Neural progenitor cell (in vitro differentiated cells): Measurements from ENCODE around the gene NAT14. TPM values are rescaled to one million over a fixed set of nuclear protein-coding genes. Genes with fewer than 3 reads are reported as not detected.

Source experiments
- DNase-seq: peaks from one replicate; pipeline ENCODE4 v3.0.0-alpha.2; 2016; ENCODE audit warnings: low spot score
- H2AFZ ChIP-seq: fragments of 200-600 bp; sonication (generic); replicated peaks from 2 replicates; pipeline ENCODE4 v1.6.1; 2016; ENCODE audit warnings: antibody characterized with exemption
- H3F3A ChIP-seq: fragments of 200-600 bp; sonication (generic); 2 replicates; pipeline ENCODE4 v1.6.1; 2016; ENCODE audit warnings: antibody characterized with exemption, low read depth
- H3K27ac ChIP-seq: fragments of 200-600 bp; sonication (generic); 2 replicates; pipeline ENCODE4 v1.5.1; 2016; ENCODE audit warnings: mild to moderate bottlenecking
- H3K27me3 ChIP-seq: fragments of 200-600 bp; sonication (generic); 2 replicates; pipeline ENCODE4 v1.6.1; 2016; ENCODE audit warnings: mild to moderate bottlenecking, moderate library complexity
- H3K36me3 ChIP-seq: fragments of 200-600 bp; sonication (generic); 2 replicates; pipeline ENCODE4 v1.5.1; 2016
- H3K4me1 ChIP-seq: fragments of 200-600 bp; sonication (generic); 2 replicates; pipeline ENCODE4 v1.6.1; 2016; ENCODE audit warnings: mixed run types
- H3K4me2 ChIP-seq: fragments of 200-600 bp; sonication (generic); 2 replicates; pipeline ENCODE4 v1.6.1; 2016
- H3K4me3 ChIP-seq: fragments of 200-600 bp; sonication (generic); 2 replicates; pipeline ENCODE4 v1.5.1; 2016
- H3K79me2 ChIP-seq: fragments of 200-600 bp; sonication (generic); 2 replicates; pipeline ENCODE4 v1.6.1; 2016; ENCODE audit warnings: low read depth
- H3K9ac ChIP-seq: fragments of 200-600 bp; sonication (generic); 2 replicates; pipeline ENCODE4 v1.6.1; 2016
- H3K9me3 ChIP-seq: fragments of 200-600 bp; sonication (generic); 2 replicates; pipeline ENCODE4 v1.5.1; 2016; ENCODE audit warnings: low read depth
- H4K20me1 ChIP-seq: fragments of 200-600 bp; sonication (generic); 2 replicates; pipeline ENCODE4 v1.6.1; 2016; ENCODE audit warnings: low read depth
- H3K27ac Mint-ChIP-seq: 3 replicates; pipeline ENCODE4 v1.8.0; 2021; ENCODE audit warnings: mixed read lengths
- H3K27me3 Mint-ChIP-seq: 2 replicates; pipeline ENCODE4 v1.8.0; 2022; ENCODE audit warnings: low read depth, mild to moderate bottlenecking, inconsistent platforms, moderate library complexity, mixed read lengths; ENCODE audit not compliant: insufficient read depth
- H3K36me3 Mint-ChIP-seq: 3 replicates; pipeline ENCODE4 v1.8.0; 2021; ENCODE audit warnings: mixed read lengths
- H3K4me1 Mint-ChIP-seq: 3 replicates; pipeline ENCODE4 v1.8.0; 2021; ENCODE audit warnings: mixed read lengths
- H3K4me3 Mint-ChIP-seq: 3 replicates; pipeline ENCODE4 v1.8.0; 2021; ENCODE audit warnings: mild to moderate bottlenecking, moderate library complexity, mixed read lengths
- H3K9me3 Mint-ChIP-seq: 3 replicates; pipeline ENCODE4 v1.8.0; 2020; ENCODE audit warnings: mixed read lengths
- CTCF ChIP-seq: fragments of 200-600 bp; sonication (generic); IDR thresholded peaks from 2 replicates; pipeline ENCODE4 v1.5.1; 2017; ENCODE audit warnings: antibody characterized with exemption, mild to moderate bottlenecking
- EZH2 ChIP-seq: fragments of 200-600 bp; sonication (generic); IDR thresholded peaks from 2 replicates; pipeline ENCODE4 v1.6.1; 2017; ENCODE audit warnings: antibody characterized with exemption, mild to moderate bottlenecking, moderate library complexity
- EZH2phosphoT487 ChIP-seq: fragments of 200-600 bp; sonication (generic); IDR thresholded peaks from 2 replicates; pipeline ENCODE4 v1.6.1; 2017; ENCODE audit warnings: antibody characterized with exemption
- total RNA-seq: library from RNA; depleted of rRNA; stranded (reverse); fragments of >200 nt; gene quantifications from 2 replicates; pipeline ENCODE4 v1.2.3, GENCODE V29; 2015; ENCODE audit warnings: low replicate concordance

Gene NAT14
- total RNA-seq, 1 donor from 2014 or later: 16.2 TPM

- Histone ChIP-seq H3K79me2 (no peaks in the 10 kb centered on the region), H3K27ac (no peak overlapping the region), H3K36me3 (no peaks in the 10 kb centered on the region), H3K9me3 (no peaks in the 10 kb centered on the region), H3K4me3 (no peak overlapping the region), H3K9ac (no peak overlapping the region), H3K27me3 (peaks cover 96% of the 10 kb centered on the region), H3F3A (peaks cover 31% of the 10 kb centered on the region), H2AFZ (no peak overlapping the region), H4K20me1 (peaks cover 41% of the 10 kb centered on the region), H3K4me1 (peaks cover 5% of the 10 kb centered on the region), H3K4me2 (peak overlapping the region; percentile 47)
- Mint-ChIP-seq H3K9me3 (peaks cover 11% of the 10 kb centered on the region), H3K4me3 (peak overlapping the region; percentile 68), H3K27me3 (peaks cover 47% of the 10 kb centered on the region), H3K36me3 (no peaks in the 10 kb centered on the region), H3K4me1 (peaks cover 26% of the 10 kb centered on the region), H3K27ac (no peak overlapping the region)
- peak; percentile 48 for DNase-seq
- TF ChIP-seq EZH2phosphoT487: peak; percentile 97
- TF ChIP-seq EZH2: peak; percentile 98
- TF ChIP-seq CTCF: no peak
These were observed 43.2 kb upstream of the NAT14 start for GRCh38 chr19:55441692-55442321.

- no peak overlapping the region for H2AFZ ChIP-seq
- no peaks in the 10 kb centered on the region for H3K36me3 ChIP-seq
- peaks cover 40% of the 10 kb centered on the region for H4K20me1 ChIP-seq
- H3K4me1 ChIP-seq: peaks cover 5% of the 10 kb centered on the region
- H3K4me3 ChIP-seq: peak overlapping the region; percentile 9
- peaks cover 32% of the 10 kb centered on the region for H3F3A ChIP-seq
- TF ChIP-seq EZH2phosphoT487 (no peak), EZH2 (no peak), CTCF (no peak)
- peaks cover 11% of the 10 kb centered on the region for H3K9me3 Mint-ChIP-seq
- H3K27me3 Mint-ChIP-seq: peaks cover 41% of the 10 kb centered on the region
- no peaks in the 10 kb centered on the region for H3K79me2 ChIP-seq
- peaks cover 100% of the 10 kb centered on the region for H3K27me3 ChIP-seq
- H3K9me3 ChIP-seq: no peaks in the 10 kb centered on the region
- H3K4me1 Mint-ChIP-seq: peaks cover 26% of the 10 kb centered on the region
- H3K27ac ChIP-seq: no peak overlapping the region
- no peak overlapping the region for H3K27ac Mint-ChIP-seq
- peak overlapping the region; percentile 68 for H3K4me2 ChIP-seq
- H3K9ac ChIP-seq: no peak overlapping the region
- H3K36me3 Mint-ChIP-seq: no peaks in the 10 kb centered on the region
- peak overlapping the region; percentile 71 for H3K4me3 Mint-ChIP-seq
- DNase-seq: peak; percentile 48
These were observed 42.5 kb upstream of the NAT14 start for GRCh38 chr19:55442372-55442961.

DNA sequence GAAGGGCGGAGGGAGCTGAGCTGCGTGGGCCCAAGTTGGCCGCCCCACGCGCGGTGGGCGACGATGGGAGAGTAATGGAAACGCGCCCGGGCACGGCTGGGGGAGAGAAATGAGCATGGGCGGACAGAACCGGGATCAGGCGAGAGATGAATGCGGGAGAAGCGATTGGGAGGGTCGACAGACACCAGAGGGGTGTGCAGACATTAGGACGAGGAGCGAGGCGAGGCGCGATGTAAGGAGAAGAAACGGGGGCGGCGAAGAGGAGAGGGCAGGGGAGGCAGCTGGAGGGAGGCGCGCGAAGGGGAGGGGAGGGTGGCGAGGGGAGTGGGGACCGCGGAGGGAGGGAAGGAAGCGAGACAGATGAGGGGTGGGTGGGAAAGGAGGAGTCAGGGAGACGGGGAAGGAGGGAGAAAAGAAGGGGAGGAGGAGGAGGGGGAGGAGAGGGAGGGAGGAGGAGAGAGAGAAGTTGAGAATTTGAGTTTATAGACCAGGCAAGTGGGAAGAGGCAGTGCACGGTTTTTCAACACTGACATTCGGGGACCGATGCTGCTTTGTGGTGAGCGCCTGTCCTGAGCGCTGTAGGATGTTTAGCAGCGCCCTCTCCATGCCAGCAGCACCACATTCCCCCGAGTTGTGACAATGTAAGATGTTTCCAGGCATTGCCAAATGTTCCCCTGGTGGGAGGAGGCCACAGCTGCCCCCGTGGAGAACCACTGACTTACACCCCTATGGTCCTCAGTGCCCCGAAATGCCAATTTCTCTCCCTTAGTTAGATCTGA, 41.8 kb upstream of the NAT14 start, which contains the start of gene SHISA7:
SHISA7 (minus strand) TSS at position 256 of the 779 bp plus-strand sequence. CDS start 437 bp downstream, outside the sequence.
- H3K79me2 ChIP-seq: no peaks in the 10 kb centered on the region
- H4K20me1 ChIP-seq: peaks cover 33% of the 10 kb centered on the region
- H3K4me3 ChIP-seq: peak within 1 kb of the TSS; percentile 9
- H3K27me3 ChIP-seq: peaks cover 100% of the 10 kb centered on the region
- peak; percentile 69 for TF ChIP-seq EZH2
- TF ChIP-seq CTCF: peak; percentile 4
- no peak for TF ChIP-seq EZH2phosphoT487
- no peaks in the 10 kb centered on the region for H3K9me3 ChIP-seq
- peak within 1 kb of the TSS; percentile 77 for H3K4me3 Mint-ChIP-seq
- DNase-seq: peak; percentile 48
- H3K9me3 Mint-ChIP-seq: peaks cover 11% of the 10 kb centered on the region
- no peak within 1 kb of the TSS for H3K27ac ChIP-seq
- H3F3A ChIP-seq: peaks cover 36% of the 10 kb centered on the region
- no peak within 1 kb of the TSS for H3K9ac ChIP-seq
- H3K4me1 ChIP-seq: peaks cover 5% of the 10 kb centered on the region
- H3K36me3 Mint-ChIP-seq: no peaks in the 10 kb centered on the region
- H3K36me3 ChIP-seq: no peaks in the 10 kb centered on the region
- peaks cover 36% of the 10 kb centered on the region for H3K27me3 Mint-ChIP-seq
- peaks cover 26% of the 10 kb centered on the region for H3K4me1 Mint-ChIP-seq
- H2AFZ ChIP-seq: no peak within 1 kb of the TSS
- H3K27ac Mint-ChIP-seq: no peak within 1 kb of the TSS
- peak within 1 kb of the TSS; percentile 68 for H3K4me2 ChIP-seq
